GM19239 (cell line): ENCODE measurements around the gene MISFA.
"Not testable (repeated sequence)": the region's sequence is repeated elsewhere in the genome, so short reads cannot be mapped to it uniquely, and the experiment has no call there.

Experiments used
- DNase-seq: peaks from one replicate; pipeline ENCODE4 v3.0.0; 2011; ENCODE audit warnings: low spot score; ENCODE audit not compliant: insufficient read length
- FAIRE-seq: peaks from 2 replicates; lab custom pipeline; 2011; peaks lifted over from hg19 to GRCh38; lab: Jason Lieb, UNC

MISFA gene

GRCh38 chr11:18599739-18600230 lies at the start of gene MISFA:
MISFA (plus strand) TSS chr11:18599789; CDS start chr11:18599929, 140 bp downstream.
- FAIRE-seq (no peak), DNase-seq (no peak)

GRCh38 chr11:18563090-18563730 lies 36.4 kb upstream of the MISFA start:
- DNase-seq = no peak
- no peak for FAIRE-seq

DNA sequence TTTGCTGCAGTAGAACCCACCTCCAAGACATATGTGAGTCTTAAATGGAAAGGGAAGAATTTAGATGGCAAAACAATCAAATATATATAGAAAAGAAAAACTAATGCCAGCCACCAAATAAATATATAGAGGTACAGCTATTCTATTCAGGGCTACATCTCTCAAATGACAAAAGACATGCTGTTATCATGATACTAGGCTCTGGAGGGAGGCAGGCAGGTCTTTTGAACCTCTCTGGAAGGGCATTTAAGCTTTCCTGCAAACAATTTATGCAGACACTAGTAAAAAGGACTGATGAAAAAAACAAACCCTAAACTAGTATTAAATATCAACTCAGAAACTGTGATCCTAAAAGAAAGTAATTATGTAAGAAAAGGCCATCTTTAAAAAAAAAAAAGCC lies 35.4 kb upstream of the MISFA start:
- DNase-seq = no peak
- no peak for FAIRE-seq

DNA sequence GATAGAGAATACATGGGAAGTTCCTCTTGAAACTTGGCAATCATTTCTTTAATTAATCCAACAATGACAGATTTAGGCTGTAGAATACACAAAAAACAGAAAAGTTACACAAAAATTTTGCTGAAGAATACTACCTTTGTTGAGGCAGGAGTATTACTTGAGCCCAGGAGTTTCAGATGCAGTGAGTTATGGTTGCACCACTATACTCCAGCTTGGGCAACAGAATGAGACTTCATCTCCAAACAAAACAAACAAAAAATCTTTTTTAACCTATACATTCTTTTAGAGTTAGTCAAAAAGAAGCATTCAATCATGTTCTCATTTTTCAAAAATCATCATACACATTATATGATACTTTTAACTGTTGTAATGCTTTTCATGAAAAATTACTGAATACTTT lies 33.2 kb upstream of the MISFA start:
- FAIRE-seq = no peak
- no peak for DNase-seq

DNA sequence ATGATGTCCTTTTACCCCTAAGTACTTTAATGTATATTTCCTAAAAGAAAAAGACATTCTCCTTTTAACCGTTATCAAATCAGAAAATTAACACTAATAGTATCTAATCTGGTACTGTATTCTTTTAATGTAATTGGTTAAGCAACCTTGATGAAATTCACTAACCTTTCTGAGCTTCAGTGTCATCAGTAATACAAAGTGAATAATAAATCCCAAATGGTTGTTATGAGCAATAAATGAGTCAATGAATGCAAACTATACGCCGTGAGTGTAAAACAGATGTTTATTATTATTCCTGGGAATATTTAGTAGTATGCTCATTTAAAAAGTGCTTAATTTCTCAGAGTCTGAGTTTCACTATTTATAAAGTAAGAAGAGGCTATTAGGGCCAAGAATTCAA lies 32.5 kb upstream of the MISFA start:
- no peak for DNase-seq
- FAIRE-seq = no peak

GRCh38 chr11:18575361-18575760 lies 24.2 kb upstream of the MISFA start:
- FAIRE-seq (no peak), DNase-seq (no peak)

DNA sequence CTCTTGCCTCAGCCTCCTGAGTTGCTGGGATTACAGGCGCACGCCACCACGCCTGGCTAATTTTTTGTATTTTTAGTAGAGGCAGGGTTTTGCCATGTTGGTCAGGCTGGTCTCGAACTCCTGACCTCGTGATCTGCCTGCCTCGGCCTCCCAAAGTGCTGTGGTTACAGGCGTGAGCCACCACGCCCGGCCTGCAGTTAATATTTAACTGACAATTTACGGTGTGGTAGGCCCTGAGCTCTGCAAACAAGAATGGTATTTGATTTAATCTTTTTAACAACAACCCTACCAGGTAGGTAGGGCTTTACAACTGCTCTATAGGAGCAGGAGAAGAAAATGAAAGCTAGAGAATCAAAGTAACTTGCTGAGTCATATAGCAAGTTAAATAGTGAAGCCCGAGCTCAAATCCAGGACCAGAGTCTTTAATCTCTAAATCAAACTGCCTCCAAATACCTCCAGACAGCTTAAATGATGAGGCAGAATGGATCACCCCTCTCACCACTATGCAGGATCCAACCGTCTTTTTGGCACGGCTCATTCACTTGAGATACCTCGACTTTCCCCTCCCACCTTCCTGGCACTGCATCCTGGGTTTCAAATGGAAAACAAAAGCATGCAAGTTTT lies 20.5 kb upstream of the MISFA start:
- DNase-seq (no peak), FAIRE-seq (peak; percentile 78)

DNA sequence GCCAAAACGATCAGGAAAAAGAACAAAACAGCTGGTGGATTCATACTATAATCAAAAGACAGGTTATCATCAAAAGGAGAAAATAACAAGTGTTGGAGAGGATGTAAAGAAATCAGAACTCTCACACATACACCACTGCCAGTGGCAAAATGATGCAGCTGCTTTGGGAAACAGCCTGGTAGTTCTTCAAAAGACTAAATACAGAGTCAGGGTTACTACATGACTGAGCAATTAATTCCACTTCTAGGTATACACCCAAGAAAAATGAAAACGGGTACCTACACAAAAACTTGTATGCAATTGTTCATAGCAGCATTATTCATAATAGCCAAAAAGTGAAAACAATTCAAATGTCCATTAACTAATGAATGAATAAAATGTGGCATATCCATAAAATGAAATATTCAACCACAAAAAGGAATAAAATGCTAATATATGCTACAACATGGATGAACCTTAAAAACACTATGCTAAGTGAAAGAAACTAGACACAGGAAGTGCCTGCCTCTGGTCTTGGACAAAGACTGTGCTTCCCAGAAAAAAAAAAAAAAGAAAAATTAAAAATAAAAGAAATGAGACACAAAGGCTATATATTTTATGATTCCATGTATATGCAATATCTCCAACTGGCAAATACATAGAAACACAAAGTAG lies 19.3 kb upstream of the MISFA start:
- no peak for FAIRE-seq

GRCh38 chr11:18581825-18582224 lies 17.8 kb upstream of the MISFA start:
- no peak for DNase-seq
- FAIRE-seq = no peak

More for the DNA sequence above, 19.3 kb upstream of the MISFA start:
- DNase-seq = no peak

- peak; percentile 73 for FAIRE-seq
- DNase-seq = peak; percentile 57
These were observed 11.0 kb upstream of the MISFA start, which contains the start of gene UEVLD for GRCh38 chr11:18588297-18589252. UEVLD (minus strand) TSS chr11:18588734; CDS start chr11:18588654, 80 bp downstream.

DNA sequence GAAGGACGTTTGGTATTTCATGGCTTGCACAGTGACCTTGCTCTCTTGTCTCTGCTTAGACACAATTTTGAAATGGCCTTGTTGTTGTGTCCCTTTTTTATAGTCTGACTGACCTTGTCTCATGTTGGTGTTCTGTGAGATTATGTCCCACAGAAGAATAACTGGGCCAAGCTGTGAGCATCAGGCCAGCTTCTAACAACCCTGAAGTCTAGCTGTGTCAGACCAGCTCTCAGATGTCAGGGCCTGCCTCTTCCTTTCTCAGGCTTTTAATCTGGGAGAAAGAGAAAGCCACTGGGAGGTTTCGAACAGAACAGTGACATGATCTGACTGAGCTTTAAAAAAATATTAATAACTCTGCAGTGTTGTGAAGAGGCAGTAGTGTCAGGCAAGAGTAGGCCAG lies 9.0 kb upstream of the MISFA start:
- no peak for DNase-seq
- FAIRE-seq = no peak

DNA sequence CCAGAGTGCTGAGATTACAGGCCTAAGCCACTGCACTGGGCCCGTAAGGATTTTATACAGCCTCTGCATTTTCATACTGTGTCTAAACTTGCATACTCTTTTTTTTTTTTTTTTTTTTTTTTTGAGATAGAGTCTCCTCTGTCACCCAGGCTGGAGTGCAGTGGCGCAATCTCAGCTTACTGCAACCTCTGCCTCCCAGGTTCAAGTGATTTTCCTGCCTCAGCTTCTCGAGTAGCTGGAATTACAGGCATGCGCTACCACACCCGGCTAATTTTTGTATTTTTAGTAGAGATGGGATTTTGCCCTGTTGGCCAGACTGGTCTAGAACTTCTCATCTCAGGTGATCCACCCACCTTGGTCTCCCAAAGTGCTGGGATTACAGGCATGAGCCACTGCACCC lies 5.5 kb upstream of the MISFA start:
- not testable (repeated sequence) for FAIRE-seq

DNA sequence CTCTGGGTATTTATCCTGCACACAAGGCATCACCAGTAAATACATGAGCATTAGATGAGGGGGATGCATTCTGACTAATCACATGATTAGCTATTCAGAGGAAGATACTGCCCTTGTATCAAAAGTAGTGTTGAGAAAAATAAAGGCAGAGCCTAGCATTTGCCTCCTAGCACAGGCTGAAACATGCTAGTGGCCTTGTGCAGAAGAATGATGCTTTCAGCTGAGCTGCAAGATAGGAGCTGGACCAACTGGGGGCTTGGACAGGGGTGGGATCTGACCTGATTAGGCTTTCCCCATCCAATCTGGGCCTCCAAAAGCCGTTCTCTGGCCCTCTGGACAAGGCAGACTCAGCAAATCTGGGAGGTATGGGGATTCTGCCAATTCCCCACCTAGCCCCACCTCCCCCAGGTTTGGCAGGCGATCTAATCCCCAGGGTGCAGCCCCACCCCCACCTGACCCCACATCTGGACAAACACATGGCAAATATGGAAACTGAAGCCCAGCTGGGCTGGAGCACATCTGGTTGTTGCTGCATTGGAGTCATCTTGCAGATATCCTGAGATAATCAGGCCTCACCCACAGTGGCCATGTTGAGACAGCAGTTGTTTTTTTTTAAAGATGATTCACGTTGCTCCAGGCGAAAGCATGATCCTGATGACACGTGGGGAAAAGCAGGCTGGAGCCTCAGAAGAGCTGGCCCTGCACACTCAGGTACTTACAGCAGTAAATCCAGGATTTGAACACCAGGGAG lies 4.4 kb upstream of the MISFA start:
- DNase-seq = no peak
- FAIRE-seq = no peak

More for the DNA sequence above, 5.5 kb upstream of the MISFA start:
- not testable (repeated sequence) for DNase-seq

DNA sequence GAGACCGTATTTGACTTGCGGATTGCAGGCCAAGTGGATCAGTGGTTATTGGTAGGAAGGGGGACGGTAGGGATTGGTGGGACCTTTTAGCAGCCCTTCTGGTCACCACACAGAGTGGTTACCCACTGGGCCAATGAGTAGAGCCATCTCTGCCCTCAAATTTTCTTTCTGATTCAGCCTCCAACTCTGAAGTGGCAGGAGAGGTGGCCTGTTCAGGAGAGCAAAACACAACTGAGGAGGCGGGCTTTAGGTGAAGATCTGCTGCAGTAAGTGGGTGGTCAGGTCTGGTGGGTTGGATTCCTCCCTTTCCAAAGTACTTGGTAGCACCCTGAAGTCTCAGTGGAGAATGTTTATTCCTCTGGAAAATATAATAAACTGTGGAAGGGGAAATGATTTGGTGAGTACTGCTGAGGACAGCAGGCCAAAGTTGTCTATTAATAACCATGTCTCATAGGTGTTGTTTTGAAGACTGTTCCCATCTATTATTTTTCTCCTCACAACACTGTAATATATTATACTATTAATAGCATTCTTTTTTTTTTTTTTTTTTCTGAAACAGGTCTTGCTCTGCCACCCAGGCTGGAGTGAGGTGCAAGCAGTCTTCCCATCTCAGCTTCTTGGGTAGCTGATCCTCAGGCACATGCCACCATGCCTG lies 1.5 kb downstream of the MISFA start:
- DNase-seq (no peak), FAIRE-seq (no peak)

- DNase-seq (no peak), FAIRE-seq (no peak)
These were observed 8.8 kb downstream of the MISFA start for GRCh38 chr11:18608376-18608775.

DNA sequence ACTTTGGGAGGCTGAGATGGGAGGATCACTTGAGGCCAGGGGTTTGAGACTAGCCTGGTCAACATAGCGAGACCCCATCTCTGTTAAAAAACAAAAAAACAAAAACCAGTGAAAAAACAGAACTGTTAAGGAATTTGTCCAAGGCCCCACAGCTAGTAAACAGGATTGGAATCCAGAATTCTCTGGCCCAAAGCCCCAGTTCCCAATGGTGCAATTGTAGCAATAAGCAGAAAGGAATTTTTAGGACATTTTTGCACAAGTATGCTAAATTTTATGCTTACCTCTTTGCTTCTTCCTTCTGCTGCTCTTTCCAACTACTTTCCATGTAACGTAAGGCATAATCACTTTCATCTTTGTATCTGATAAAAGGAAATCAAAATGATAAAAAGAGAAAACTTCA lies 11.6 kb downstream of the MISFA start:
- DNase-seq = no peak
- FAIRE-seq = no peak

DNA sequence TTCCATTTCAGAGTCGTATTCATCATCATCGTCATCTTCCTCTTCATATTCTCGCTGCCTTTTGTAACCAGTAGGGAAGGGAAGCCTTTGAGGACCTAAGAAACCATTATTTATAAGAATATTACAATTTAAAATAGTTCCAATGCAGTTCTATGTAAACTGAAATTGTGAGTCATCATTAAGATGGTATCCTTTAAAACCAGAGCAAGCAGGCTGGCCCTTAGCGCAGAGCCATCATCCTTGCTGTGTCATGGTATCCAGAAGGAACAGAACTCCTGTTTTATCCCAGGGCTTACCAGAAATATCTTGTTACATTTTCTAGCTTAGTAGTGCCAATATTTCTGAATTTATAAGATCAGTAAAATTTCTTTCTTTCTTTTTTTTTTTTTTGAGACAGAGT lies 12.8 kb downstream of the MISFA start:
- peak; percentile 62 for FAIRE-seq
- DNase-seq = no peak

GRCh38 chr11:18614667-18615066 lies 15.1 kb downstream of the MISFA start:
- DNase-seq (no peak), FAIRE-seq (no peak)
